Measurements from ENCODE around the gene RTBDN. TPM values are rescaled to one million over a fixed set of nuclear protein-coding genes. Genes with fewer than 3 reads are reported as not detected.
A peak's percentile ranks its signal among the peaks of the same experiment; 100 is the strongest.

The RTBDN gene
- total RNA-seq, 2 experiments from 2014 or later: not detected

DNA sequence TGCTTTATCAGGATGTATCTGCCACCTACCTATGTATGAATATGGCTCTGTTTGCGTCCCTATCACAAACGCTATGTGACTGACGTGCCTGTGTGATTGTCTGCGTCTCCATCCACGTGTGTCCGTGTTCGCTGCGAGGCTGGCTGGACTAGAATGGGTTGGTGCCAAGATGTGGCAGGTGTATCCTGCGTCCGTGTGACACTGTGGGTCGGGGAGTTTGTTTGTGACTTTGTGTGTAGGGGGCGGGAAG, 52.3 kb downstream of the RTBDN start:
- Histone ChIP-seq H3K36me3 (ENCODE audit: insufficient read depth, low read length) (no peaks in the 10 kb centered on the region), H3K9me3 (ENCODE audit: control insufficient read depth in 1 of 2, insufficient read depth in 1 of 2, low read length in 2 of 2) (no peaks in the 10 kb centered on the region), H3K27me3 (ENCODE audit: control insufficient read depth in 1 of 2, insufficient read depth in 2 of 2, low read length in 2 of 2) (no peaks in the 10 kb centered on the region), H3K27ac (ENCODE audit: low read depth in 1 of 2, low read length in 2 of 2) (peak overlapping the region; percentile 83 to 86), H3K4me3 (ENCODE audit: low read length) (peak overlapping the region; percentile 61), H3K4me1 (ENCODE audit: insufficient read depth, low read length) (peaks cover 87% of the 10 kb centered on the region)
- no peaks in the 10 kb centered on the region for H3K36me3 Mint-ChIP-seq (ENCODE audit: low read depth)
- DNase-seq: peak in 2 of 14 experiments; percentile 90 to 99
- no peaks in the 10 kb centered on the region for H3K9me3 Mint-ChIP-seq
- ChIA-PET CTCF (interaction anchor here (0.7 to 2.1 kb wide), 5 partner anchors 10 to 184 kb away, joined by 3 to 16 read pairs (median 10); partner anchors contain the start of genes JUNB and SYCE2), POLR2A (interaction anchor here (0.7 to 3.9 kb wide), 13 partner anchors 11 to 322 kb away, joined by 3 to 348 read pairs (median 4); partner anchors contain the start of genes CALR, JUNB, PRDX2 and RNASEH2A)
- H3K4me1 Mint-ChIP-seq (ENCODE audit: low read depth): peaks cover 44% of the 10 kb centered on the region
- H3K27me3 Mint-ChIP-seq: no peaks in the 10 kb centered on the region
- peak; percentile 75 for ATAC-seq (ENCODE audit: poor library complexity)
- H3K4me3 Mint-ChIP-seq: peak overlapping the region; percentile 92
- intact Hi-C loops (cut with DNase I, micrococcal nuclease): loop anchor here (1.0 to 10.0 kb wide), 3 partner anchors 11 to 371 kb away; partner anchors contain the start of genes CALR (in 1 of the 2) and FARSA (in 1 of the 2)
- TF ChIP-seq, protein P1, sequence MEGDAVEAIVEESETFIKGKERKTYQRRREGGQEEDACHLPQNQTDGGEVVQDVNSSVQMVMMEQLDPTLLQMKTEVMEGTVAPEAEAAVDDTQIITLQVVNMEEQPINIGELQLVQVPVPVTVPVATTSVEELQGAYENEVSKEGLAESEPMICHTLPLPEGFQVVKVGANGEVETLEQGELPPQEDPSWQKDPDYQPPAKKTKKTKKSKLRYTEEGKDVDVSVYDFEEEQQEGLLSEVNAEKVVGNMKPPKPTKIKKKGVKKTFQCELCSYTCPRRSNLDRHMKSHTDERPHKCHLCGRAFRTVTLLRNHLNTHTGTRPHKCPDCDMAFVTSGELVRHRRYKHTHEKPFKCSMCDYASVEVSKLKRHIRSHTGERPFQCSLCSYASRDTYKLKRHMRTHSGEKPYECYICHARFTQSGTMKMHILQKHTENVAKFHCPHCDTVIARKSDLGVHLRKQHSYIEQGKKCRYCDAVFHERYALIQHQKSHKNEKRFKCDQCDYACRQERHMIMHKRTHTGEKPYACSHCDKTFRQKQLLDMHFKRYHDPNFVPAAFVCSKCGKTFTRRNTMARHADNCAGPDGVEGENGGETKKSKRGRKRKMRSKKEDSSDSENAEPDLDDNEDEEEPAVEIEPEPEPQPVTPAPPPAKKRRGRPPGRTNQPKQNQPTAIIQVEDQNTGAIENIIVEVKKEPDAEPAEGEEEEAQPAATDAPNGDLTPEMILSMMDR (IDR thresholded peaks at IDR 0.05): no peak
- H3K27ac Mint-ChIP-seq: no peak overlapping the region

DNA sequence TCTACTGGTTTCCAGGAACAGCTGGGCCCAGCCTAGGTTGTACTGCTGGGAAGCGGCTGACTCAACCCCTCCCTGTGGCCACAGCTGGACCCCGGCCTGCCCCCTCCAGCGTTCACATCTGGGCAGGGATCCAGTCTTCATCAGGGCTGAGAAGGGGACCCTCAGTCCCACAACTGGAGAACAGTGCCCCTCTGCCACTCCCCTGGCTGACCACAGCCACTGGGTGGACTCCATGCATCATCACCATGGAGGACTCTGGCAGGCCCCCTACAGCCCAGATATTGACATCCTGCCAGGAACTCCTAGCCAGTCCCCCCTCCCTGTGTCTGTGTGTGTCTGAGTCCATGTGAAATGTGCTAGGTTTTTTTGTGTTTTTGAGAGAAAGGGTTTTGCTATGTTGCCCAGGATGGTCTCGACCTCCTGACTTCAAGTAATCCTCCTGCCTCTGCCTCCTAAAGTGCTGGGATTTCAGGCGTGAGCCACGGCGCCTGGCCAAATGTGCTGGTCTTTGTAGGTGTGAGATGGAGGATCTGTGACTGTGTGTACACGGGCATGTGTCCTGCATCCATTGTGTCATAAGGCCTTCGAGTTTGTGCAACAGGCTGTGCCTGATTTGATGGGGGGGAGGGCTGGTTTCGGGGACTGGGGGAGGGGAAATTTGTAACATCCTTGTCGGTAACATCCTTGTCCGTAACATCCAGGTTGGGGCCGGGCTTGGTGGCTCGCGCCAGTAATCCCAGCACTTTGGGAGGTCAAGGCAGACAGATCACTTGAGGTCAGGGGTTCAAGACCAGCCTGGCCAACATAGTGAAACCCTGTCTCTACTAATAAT, 55.0 kb downstream of the RTBDN start:
- DNase-seq (peak in 2 of 14 experiments; percentile 23 to 44), ATAC-seq (ENCODE audit: poor library complexity) (no peak)
- Mint-ChIP-seq H3K9me3 (no peaks in the 10 kb centered on the region), H3K27me3 (no peaks in the 10 kb centered on the region), H3K27ac (peak overlapping the region; percentile 94), H3K36me3 (ENCODE audit: low read depth) (no peaks in the 10 kb centered on the region), H3K4me1 (ENCODE audit: low read depth) (peaks cover 45% of the 10 kb centered on the region), H3K4me3 (peak overlapping the region; percentile 60)
- POLR2A ChIA-PET: interaction anchor here (1.3 to 8.4 kb wide), 5 partner anchors 8 to 43 kb away, joined by 6 to 301 read pairs (median 9); partner anchors contain the start of genes GET3, JUNB, PRDX2 and THSD8
- no peaks in the 10 kb centered on the region for H3K9me3 ChIP-seq (ENCODE audit: control insufficient read depth in 1 of 2, insufficient read depth in 1 of 2, low read length in 2 of 2)
- H3K27ac ChIP-seq (ENCODE audit: low read depth in 1 of 2, low read length in 2 of 2): no peak overlapping the region
- H3K4me1 ChIP-seq (ENCODE audit: insufficient read depth, low read length): peaks cover 82% of the 10 kb centered on the region
- intact Hi-C loops (cut with DNase I, micrococcal nuclease): no loop called here
- CTCF ChIA-PET: interaction anchor here (1.1 to 6.5 kb wide), 3 partner anchors 13 to 68 kb away, joined by 3 to 178 read pairs (median 8); partner anchors contain the start of gene JUNB
- no peaks in the 10 kb centered on the region for H3K36me3 ChIP-seq (ENCODE audit: insufficient read depth, low read length)
- TF ChIP-seq, protein P1 (IDR thresholded peaks at IDR 0.05): no peak
- no peak overlapping the region for H3K4me3 ChIP-seq (ENCODE audit: low read length)
- no peaks in the 10 kb centered on the region for H3K27me3 ChIP-seq (ENCODE audit: control insufficient read depth in 1 of 2, insufficient read depth in 2 of 2, low read length in 2 of 2)

DNA sequence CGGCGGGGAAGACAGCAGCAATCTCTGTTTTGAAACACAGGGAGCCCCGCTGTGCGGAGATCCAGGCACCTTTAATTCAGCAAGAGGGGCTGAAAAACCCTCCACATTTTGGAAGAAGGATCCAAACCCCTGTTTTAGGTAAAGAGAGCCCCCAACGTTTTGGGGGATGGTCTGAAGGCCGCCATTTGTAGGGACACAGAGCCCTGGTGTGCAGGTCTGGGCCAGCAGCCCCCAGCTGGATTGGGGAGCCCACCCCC, 55.5 kb downstream of the RTBDN start:
- ChIA-PET POLR2A (interaction anchor here (1.3 to 8.4 kb wide), 7 partner anchors 9 to 98 kb away, joined by 3 to 301 read pairs (median 9); partner anchors contain the start of genes GET3, JUNB, PRDX2 and THSD8), CTCF (interaction anchor here (1.1 to 6.5 kb wide), 6 partner anchors 10 to 69 kb away, joined by 3 to 178 read pairs (median 6); partner anchors contain the start of genes GET3 and JUNB)
- H3K4me1 Mint-ChIP-seq (ENCODE audit: low read depth): peaks cover 46% of the 10 kb centered on the region
- no peak for ATAC-seq (ENCODE audit: poor library complexity)
- H3K27ac Mint-ChIP-seq: peak overlapping the region; percentile 94
- no peaks in the 10 kb centered on the region for H3K36me3 Mint-ChIP-seq (ENCODE audit: low read depth)
- intact Hi-C loops (cut with DNase I, micrococcal nuclease): no loop called here
- Histone ChIP-seq H3K4me3 (ENCODE audit: low read length) (peak overlapping the region; percentile 84), H3K27ac (ENCODE audit: low read depth in 1 of 2, low read length in 2 of 2) (peak overlapping the region in 1 of 2 donors; percentile 85), H3K36me3 (ENCODE audit: insufficient read depth, low read length) (no peaks in the 10 kb centered on the region), H3K4me1 (ENCODE audit: insufficient read depth, low read length) (peaks cover 77% of the 10 kb centered on the region), H3K27me3 (ENCODE audit: control insufficient read depth in 1 of 2, insufficient read depth in 2 of 2, low read length in 2 of 2) (no peaks in the 10 kb centered on the region), H3K9me3 (ENCODE audit: control insufficient read depth in 1 of 2, insufficient read depth in 1 of 2, low read length in 2 of 2) (no peaks in the 10 kb centered on the region)
- no peaks in the 10 kb centered on the region for H3K9me3 Mint-ChIP-seq
- TF ChIP-seq, protein P1 (IDR thresholded peaks at IDR 0.05): no peak
- H3K27me3 Mint-ChIP-seq: no peaks in the 10 kb centered on the region
- DNase-seq: no peak
- H3K4me3 Mint-ChIP-seq: peak overlapping the region; percentile 90
